Peyer's patch (tissue), 4 donors: ENCODE data around the gene UBAC1.

Source experiments
- CTCF ChIP-seq, 6 experiments: fragments of 450-650 bp in 4 of 6; fragments of 200-600 bp in 2 of 6; sonication (generic) in 1 of 6; IDR thresholded peaks; one replicate each; pipeline ENCODE4 v1.5.1; 2017 to 2019; ENCODE audit warnings: antibody characterized with exemption in 6 of 6, mild to moderate bottlenecking in 3 of 6, moderate library complexity in 1 of 6
- POLR2A ChIP-seq, 2 donors: fragments of 450-650 bp; IDR thresholded peaks; one replicate each; pipeline ENCODE4 v1.5.1; 2017; ENCODE audit warnings: antibody characterized with exemption in 2 of 2, mild to moderate bottlenecking in 2 of 2, moderate library complexity in 2 of 2

DNA sequence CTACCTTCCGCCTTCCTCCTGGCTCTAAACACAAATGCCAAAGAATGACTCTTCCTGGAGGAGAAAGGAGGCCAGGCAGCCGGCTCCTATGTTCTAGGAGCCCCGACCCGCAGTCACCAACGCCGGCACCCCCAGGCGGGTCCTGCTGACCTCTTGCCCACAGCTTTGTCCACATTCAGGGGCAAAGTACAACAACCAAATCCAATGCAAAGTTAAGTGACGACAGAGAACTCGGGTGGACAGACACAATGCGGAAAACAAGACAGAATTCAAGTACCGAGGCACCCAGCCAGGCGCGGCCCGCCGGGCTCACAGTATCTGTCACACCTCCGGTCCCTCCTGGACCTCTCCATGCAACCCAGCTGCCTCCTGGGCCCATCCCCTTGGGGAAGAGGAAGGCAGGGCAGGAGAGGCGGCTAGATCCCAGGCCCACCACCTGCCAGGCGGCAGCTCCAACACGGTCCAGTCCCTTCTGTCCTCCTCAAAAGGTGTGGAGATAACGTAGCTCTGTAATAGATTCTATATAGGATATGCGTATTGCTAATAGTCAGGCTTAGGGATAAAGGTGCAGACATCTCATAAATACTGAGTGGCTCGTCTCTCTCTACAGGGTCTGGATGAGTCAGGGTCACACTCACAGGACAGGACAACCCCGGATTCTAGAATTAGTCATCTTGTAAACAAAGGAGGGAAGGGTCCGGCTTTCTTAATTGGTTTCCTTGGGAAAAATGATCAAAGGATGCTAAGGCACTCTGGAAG, 46.9 kb upstream of the UBAC1 start:
- TF ChIP-seq CTCF (IDR thresholded peaks at IDR 0.05) (no peak), POLR2A (IDR thresholded peaks at IDR 0.05) (no peak)
